GM10847 (cell line): ENCODE data around the gene MMGT1.

Experiments
- POLR2A ChIP-seq: IDR thresholded peaks from 2 replicates; pipeline ENCODE4 v1.6.1; 2011; ENCODE audit not compliant: insufficient read length; ENCODE audit errors: extremely low read depth

MMGT1 gene

DNA sequence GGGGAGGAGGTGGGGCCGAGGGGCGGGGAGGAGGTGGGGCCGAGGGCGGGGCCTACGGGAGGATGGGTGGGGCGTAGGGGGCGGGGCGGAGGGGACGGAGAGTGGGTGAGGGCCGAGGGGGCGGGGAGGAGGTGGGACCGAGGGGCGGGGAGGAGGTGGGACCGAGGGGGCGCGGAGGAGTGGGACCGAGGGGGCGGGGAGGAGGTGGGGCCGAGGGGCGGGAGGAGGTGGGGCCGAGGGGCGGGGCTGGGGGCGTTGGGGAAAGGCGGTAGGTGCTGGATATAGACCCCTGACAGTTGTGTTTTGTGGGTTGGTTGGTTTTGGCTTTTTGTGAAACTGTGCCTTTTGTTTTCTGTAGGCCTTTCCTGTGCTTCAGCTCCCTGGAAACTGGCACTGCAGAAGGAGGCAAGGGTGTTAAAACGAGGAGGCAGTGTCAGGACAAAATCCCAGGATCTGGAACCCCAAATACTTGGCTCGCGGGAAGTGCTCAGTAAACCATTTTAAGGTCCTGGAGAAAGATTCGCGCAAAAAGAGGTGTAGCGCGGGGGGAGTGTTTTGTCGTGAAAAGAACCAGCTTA lies 580 bp upstream of the MMGT1 start:
- no peak for TF ChIP-seq POLR2A

- TF ChIP-seq POLR2A: no peak
Observed at GRCh38 chrX:135973025-135973547, 702 bp downstream of the MMGT1 start.

GRCh38 chrX:135951291-135951690 lies 22.5 kb downstream of the MMGT1 start:
- no peak for TF ChIP-seq POLR2A

DNA sequence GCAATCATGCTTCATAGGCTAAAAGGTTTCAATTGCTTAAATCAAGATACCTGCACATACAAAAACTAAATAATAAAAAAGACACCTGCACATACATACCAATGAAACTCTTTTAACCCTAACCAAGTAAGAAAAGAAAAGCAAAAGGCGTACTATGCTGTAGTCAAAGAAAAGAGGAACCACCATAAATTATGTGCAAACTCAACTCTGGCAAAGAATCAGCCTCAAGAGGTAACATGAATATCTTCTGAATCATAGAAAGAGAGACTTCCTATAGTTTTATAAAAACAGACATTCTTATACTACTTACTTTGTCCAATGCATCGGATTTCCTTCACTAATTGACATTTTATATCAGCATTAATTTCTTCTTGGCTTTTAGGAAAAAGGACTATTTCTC lies 29.3 kb downstream of the MMGT1 start:
- TF ChIP-seq POLR2A: no peak

DNA sequence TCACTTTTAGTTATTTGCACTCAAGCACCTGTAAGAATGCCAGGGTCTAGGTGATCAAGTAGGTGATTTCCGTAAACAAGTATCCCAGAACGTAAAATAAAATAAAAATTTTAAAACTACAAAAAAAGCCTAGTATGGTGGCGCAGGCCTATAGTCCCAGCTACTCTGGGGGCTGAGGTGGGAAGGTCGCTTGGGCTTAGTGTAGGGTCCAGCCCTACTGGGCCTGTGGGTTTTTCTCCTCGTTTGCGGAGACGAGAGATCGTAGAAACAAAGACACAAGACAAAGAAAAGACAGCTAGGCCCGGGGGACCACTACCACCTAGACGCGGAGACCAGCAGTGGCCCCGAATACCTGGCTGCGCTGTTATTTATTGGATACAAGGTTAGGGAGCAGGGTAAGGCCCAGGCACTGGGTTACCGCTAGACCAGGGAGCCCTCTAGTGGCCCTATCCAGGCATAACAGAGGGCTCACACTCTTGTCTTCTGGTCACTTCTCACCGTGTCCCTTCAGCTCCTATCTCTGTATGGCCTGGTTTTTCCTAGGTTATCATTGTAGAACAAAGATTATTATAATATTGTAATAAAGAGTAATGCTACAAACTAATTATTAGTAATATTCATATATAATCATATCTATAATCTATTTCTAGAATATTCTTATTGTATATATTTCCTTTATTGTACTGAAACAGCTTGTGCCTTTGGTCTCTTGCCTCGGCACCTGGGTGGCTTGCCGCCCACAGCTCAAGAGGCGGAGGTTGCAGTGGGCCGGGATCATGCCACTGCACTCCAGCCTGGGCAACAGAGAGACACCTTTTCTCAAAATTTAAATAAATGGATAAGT lies 41.9 kb downstream of the MMGT1 start:
- no peak for TF ChIP-seq POLR2A

- no peak for TF ChIP-seq POLR2A
Observed at GRCh38 chrX:135927897-135928296, 45.9 kb downstream of the MMGT1 start.

- TF ChIP-seq POLR2A: no peak
Observed at GRCh38 chrX:135923353-135923752, 50.4 kb downstream of the MMGT1 start.

- no peak for TF ChIP-seq POLR2A
Observed at GRCh38 chrX:135914404-135914803, 59.4 kb downstream of the MMGT1 start.
